Right lobe of liver (tissue), 6 donors: Measurements from ENCODE around the gene RAP1GAP2. TPM values are rescaled to one million over a fixed set of nuclear protein-coding genes. Genes with fewer than 3 reads are reported as not detected.
A peak's percentile ranks its signal among the peaks of the same experiment; 100 is the strongest.

Experiments
- ATAC-seq, 4 donors: fragments of 200-7000 bp; cut with Tn5 transposase; one replicate each; pipeline ENCODE4 v1.9.1; 2020; ENCODE audit warnings: mild to moderate bottlenecking in 4 of 4, moderate library complexity in 4 of 4
- DNase-seq, 3 donors: peaks; one replicate each; pipeline ENCODE4 v3.0.0-alpha.2; 2020
- H3K27ac ChIP-seq, 3 donors: fragments of 200-600 bp; one replicate each; pipeline ENCODE4 v1.8.0; 2022
- H3K27me3 ChIP-seq, 2 donors: fragments of 200-600 bp; one replicate each; pipeline ENCODE4 v1.8.0; 2022
- H3K36me3 ChIP-seq, 4 donors: fragments of 200-600 bp; sonication (generic) in 1 of 4; one replicate each; pipeline versions ENCODE4 v1.5.1 to v1.8.0; 2017 to 2022; ENCODE audit warnings: control low read depth in 1 of 4
- H3K4me1 ChIP-seq, 4 donors: fragments of 200-600 bp; sonication (generic) in 1 of 4; one replicate each; pipeline versions ENCODE4 v1.5.1 to v1.8.0; 2017 to 2022; ENCODE audit warnings: control low read depth in 1 of 4
- H3K4me3 ChIP-seq, 3 donors: fragments of 200-600 bp; one replicate each; pipeline ENCODE4 v1.8.0; 2022
- H3K9me3 ChIP-seq, 4 donors: fragments of 200-600 bp; sonication (generic) in 1 of 4; one replicate each; pipeline versions ENCODE4 v1.5.1 to v1.8.0; 2017 to 2022; ENCODE audit warnings: control low read depth in 1 of 4
- POLR2A ChIP-seq: fragments of 450-650 bp; IDR thresholded peaks from one replicate; pipeline ENCODE4 v1.6.1; 2017; ENCODE audit warnings: antibody characterized with exemption, mild to moderate bottlenecking
- WGBS: methylation state at CpG from one replicate; pipeline ENCODE4 v1.1.6; 2018; ENCODE audit warnings: low coverage, low lambda C conversion rate; ENCODE audit not compliant: insufficient coverage; ENCODE audit errors: missing lambda C conversion rate; 5-methylcytosine and 5-hydroxymethylcytosine counted together
- intact Hi-C, 2 donors: fragments of 100-400 bp; cut with DNase I; formaldehyde crosslinking; loops; one replicate each; pipeline versions ENCODE4 v1.11.2 to v1.14.1; 2022
- total RNA-seq, 6 experiments: library from RNA; depleted of rRNA in 2 of 6; stranded (reverse); fragments of >200 nt in 2 of 6; fragmentation: NEBNext Ultra II Directional in 3 of 6; extraction: Animal tissue kit (Norgen Biotek cat#: 25700) in 3 of 6; gene quantifications; one replicate each; pipeline versions ENCODE4 v1.1.0 to v1.2.4, GENCODE V29; 2016 to 2023
- TF ChIP-seq, protein P1 (sequence below), 4 donors: fragments of 200-600 bp in 3 of 4; fragments of 450-650 bp in 1 of 4; IDR thresholded peaks; one replicate each; pipeline versions ENCODE4 v1.5.1 to v1.8.0; 2016 to 2022; ENCODE audit warnings: antibody characterized with exemption in 4 of 4, mild to moderate bottlenecking in 2 of 4
- donor health status: DM: no; HTN: yes; CAD: no.
- donor health status: DM: no; HTN: no; CAD: no.
- donor health status: DM: no; HTN: no; CAD: no.
- donor health status: DM: no; HTN: yes; CAD: no.
- donor health status: DM: no; HTN: yes; CAD: no.

The RAP1GAP2 gene
- total RNA-seq, 6 experiments from 2014 or later, result 1.0 to 3.8 (median 1.8) TPM

DNA sequence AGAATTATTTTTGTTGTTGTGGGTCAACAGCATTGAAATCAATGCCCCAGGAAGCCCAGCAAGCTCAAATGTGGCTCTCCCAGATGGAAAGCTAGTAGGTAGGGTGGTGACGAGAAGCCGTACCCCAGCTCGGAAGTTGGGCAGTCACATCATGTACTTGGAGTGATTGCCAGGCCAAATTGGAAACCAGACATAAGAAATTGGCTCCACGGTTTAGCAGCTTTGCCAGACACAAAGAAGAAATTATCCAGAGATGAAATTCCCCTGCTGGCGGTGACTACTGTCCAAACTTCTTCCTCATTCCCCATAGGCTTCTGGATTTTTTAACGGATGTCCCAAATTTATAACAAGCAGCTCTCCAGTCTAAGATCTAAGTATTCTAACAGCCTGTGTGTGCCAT is 171.3 kb downstream of the RAP1GAP2 start:
- Histone ChIP-seq H3K36me3 (no peaks in the 10 kb centered on the region), H3K9me3 (no peaks in the 10 kb centered on the region), H3K4me1 (no peaks in the 10 kb centered on the region), H3K27ac (no peak overlapping the region), H3K27me3 (no peaks in the 10 kb centered on the region), H3K4me3 (no peak overlapping the region)
- DNase-seq (peak in 1 of 3 donors; percentile 13), ATAC-seq (no peak)
- TF ChIP-seq, protein P1, sequence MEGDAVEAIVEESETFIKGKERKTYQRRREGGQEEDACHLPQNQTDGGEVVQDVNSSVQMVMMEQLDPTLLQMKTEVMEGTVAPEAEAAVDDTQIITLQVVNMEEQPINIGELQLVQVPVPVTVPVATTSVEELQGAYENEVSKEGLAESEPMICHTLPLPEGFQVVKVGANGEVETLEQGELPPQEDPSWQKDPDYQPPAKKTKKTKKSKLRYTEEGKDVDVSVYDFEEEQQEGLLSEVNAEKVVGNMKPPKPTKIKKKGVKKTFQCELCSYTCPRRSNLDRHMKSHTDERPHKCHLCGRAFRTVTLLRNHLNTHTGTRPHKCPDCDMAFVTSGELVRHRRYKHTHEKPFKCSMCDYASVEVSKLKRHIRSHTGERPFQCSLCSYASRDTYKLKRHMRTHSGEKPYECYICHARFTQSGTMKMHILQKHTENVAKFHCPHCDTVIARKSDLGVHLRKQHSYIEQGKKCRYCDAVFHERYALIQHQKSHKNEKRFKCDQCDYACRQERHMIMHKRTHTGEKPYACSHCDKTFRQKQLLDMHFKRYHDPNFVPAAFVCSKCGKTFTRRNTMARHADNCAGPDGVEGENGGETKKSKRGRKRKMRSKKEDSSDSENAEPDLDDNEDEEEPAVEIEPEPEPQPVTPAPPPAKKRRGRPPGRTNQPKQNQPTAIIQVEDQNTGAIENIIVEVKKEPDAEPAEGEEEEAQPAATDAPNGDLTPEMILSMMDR (IDR thresholded peaks at IDR 0.05), result no peak
- TF ChIP-seq POLR2A, result no peak
- 59% methylated on average over 6 of the region's 6 CpGs for WGBS
- intact Hi-C loops, result no loop called here

DNA sequence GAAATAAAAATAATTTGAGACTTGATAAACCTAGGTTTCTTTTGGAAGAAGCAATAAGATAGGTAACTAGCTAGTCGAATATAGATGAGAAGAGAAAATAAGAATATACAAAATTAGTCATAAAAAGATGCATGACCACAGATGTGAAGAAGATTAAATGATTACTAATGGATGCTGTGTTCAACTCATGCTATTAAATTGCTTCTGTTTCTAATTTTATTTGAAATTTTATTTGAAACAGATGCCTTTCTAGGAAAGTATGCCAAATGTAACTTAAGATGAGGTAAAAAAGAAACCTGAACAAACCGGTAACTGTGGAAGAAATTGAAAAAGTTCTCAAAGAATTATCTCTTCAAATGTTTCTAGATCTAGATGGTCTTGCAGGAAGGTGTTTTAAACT is 175.6 kb downstream of the RAP1GAP2 start:
- intact Hi-C loops, result no loop called here
- no peak overlapping the region for H3K27ac ChIP-seq
- DNase-seq (no peak), ATAC-seq (no peak)
- H3K27me3 ChIP-seq, result no peaks in the 10 kb centered on the region
- H3K9me3 ChIP-seq, result no peaks in the 10 kb centered on the region
- no peak for TF ChIP-seq POLR2A
- TF ChIP-seq, protein P1 (IDR thresholded peaks at IDR 0.05), result no peak
- no peak overlapping the region for H3K4me3 ChIP-seq
- no peaks in the 10 kb centered on the region for H3K4me1 ChIP-seq
- WGBS, result 65% methylated on average over 2 of the region's 2 CpGs
- H3K36me3 ChIP-seq, result no peaks in the 10 kb centered on the region

DNA sequence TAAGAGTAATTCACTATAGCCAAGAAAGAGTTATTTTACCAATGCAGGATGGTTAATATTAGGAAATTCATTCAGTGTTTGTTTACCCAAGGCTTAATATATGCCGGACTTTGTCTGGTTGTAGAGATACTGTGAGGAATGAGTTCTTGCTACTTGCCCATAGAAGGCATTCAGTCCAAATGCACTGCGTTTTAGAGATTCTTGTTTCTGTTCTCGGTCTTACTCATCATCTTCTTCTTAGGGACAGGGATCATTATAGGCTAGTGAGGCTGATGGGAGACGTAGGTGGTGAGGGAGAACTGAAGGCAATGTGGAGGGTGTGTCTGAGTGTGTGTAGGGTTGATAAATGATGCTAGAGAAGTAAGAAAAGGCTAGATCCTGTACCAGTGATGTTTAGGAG is 176.5 kb downstream of the RAP1GAP2 start:
- TF ChIP-seq POLR2A, result no peak
- TF ChIP-seq, protein P1 (IDR thresholded peaks at IDR 0.05), result no peak
- DNase-seq (peak in 1 of 3 donors; percentile 9), ATAC-seq (no peak)
- 59% methylated on average over 4 of the region's 4 CpGs for WGBS
- Histone ChIP-seq H3K4me1 (no peaks in the 10 kb centered on the region), H3K36me3 (no peaks in the 10 kb centered on the region), H3K27me3 (no peaks in the 10 kb centered on the region), H3K9me3 (no peaks in the 10 kb centered on the region), H3K4me3 (no peak overlapping the region), H3K27ac (no peak overlapping the region)
- intact Hi-C loops, result no loop called here

DNA sequence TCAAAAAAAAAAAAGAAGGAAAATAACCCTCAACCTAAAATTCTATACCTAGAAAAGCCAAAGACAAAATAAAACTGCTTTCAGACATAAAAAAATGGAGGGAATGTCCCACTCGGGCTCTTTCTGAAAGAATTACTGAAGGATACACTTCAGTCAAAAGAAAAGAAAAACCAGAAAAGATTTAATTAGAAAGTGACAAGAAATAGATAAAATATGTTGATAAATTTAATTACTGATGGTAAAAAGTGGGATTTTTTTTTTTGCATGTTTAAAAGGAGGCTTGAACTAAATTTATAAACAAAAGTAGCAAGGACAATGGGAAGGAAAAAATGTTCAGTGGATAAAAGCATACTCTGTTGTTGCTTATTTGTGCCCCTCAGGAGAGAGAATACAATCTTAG is 178.1 kb downstream of the RAP1GAP2 start:
- intact Hi-C loops, result no loop called here
- TF ChIP-seq, protein P1 (IDR thresholded peaks at IDR 0.05), result no peak
- no peak for TF ChIP-seq POLR2A
- Histone ChIP-seq H3K27me3 (no peaks in the 10 kb centered on the region), H3K4me3 (no peak overlapping the region), H3K27ac (no peak overlapping the region), H3K36me3 (no peaks in the 10 kb centered on the region), H3K4me1 (no peaks in the 10 kb centered on the region), H3K9me3 (no peaks in the 10 kb centered on the region)
- 67% methylated on average over 1 of the region's 1 CpG for WGBS
- no peak for DNase-seq
- no peak for ATAC-seq

DNA sequence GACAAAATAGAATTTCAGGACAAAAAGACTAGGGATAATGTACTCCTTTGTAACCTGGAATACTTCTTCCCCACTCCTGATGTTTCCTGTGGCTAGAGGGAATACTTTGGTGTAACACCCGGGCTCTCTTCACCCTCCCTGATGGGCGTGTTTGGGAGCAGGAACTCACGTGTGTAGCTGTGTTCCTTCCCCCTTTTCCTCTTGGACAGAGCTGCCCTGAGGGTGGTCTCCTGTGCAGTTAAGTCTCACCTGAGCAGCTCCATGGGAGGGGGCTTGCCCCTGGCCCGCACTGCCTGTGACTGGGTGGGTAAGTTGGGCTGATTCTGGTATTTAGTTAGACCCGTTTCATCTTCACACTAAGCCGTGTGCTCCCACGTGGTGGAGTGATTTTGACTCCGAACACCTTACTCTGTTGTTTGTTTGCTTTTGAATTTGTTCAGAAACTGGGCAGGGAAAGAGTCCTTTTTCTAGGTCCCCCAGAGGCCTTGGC is 179.3 kb downstream of the RAP1GAP2 start:
- ATAC-seq, result peak; percentile 51 to 86 (median 68)
- 68% methylated on average over 7 of the region's 8 CpGs for WGBS

More for the DNA sequence above, 179.3 kb downstream of the RAP1GAP2 start:
- Histone ChIP-seq H3K9me3 (no peaks in the 10 kb centered on the region), H3K27ac (no peak overlapping the region), H3K4me1 (no peaks in the 10 kb centered on the region), H3K4me3 (peak overlapping the region; percentile 2 to 46 (median 27)), H3K36me3 (no peaks in the 10 kb centered on the region), H3K27me3 (no peaks in the 10 kb centered on the region)
- TF ChIP-seq, protein P1 (IDR thresholded peaks at IDR 0.05), result no peak
- TF ChIP-seq POLR2A, result no peak
- intact Hi-C loops, result no loop called here
- peak in 1 of 3 donors; percentile 25 for DNase-seq
